K562 (cell line): ENCODE data around the gene WNT8A. TPM values are rescaled to one million over a fixed set of nuclear protein-coding genes. Genes with fewer than 3 reads are reported as not detected.
"Not testable (repeated sequence)": the region's sequence is repeated elsewhere in the genome, so short reads cannot be mapped to it uniquely, and the experiment has no call there.

Source experiments
- ATAC-seq: fragments of 200-7000 bp; cut with Tn5 transposase; 3 replicates; pipeline ENCODE4 v1.9.1; 2020; ENCODE audit warnings: moderate library complexity
- BruUV-seq: library from RNA; stranded (reverse); fragments of 400-500 nt; replicated peaks from 2 replicates; lab custom pipeline; 2021; lab: Mats Ljungman, UMichigan
- CTCF ChIA-PET: fragments of 300-600 bp; formaldehyde crosslinking; extraction: SDS; loops from one replicate; lab custom pipeline; 2021; ENCODE audit warnings: low intra/inter-chr PET ratio; lab: Yijun Ruan, JAX
- POLR2A ChIA-PET: fragments of 300-600, 350-650 bp; sonication (Branson Sonifier 250); formaldehyde crosslinking; extraction: SDS; loops from one replicate; lab custom pipeline; 2021; ENCODE audit warnings: antibody characterized with exemption, inconsistent platforms; lab: Yijun Ruan, JAX
- DNase-seq, 4 experiments: peaks; one replicate each; pipeline versions ENCODE4 v3.0.0 to v3.0.0-alpha.2; 2011 to 2018; ENCODE audit warnings: low spot score in 3 of 4, mixed read lengths in 3 of 4; ENCODE audit errors: extremely low read depth in 1 of 4
- FAIRE-seq: peaks from 2 replicates; lab custom pipeline; 2011; peaks lifted over from hg19 to GRCh38; lab: Jason Lieb, UNC
- H2AFZ ChIP-seq: 2 replicates; pipeline ENCODE4 v1.6.0; 2011; ENCODE audit warnings: low read depth, low read length, control low read depth, inconsistent platforms
- H3K27ac ChIP-seq: fragments of 200-600 bp; 3 replicates; pipeline ENCODE4 v1.8.0; 2011; ENCODE audit warnings: low read depth, mild to moderate bottlenecking, control low read depth, inconsistent platforms, low read length, moderate library complexity, mixed read lengths; ENCODE audit errors: extremely low read depth
- H3K27me3 ChIP-seq, 2 experiments: fragments of 300-600 bp in 1 of 2; 2 replicates in 1 of 2; 3 replicates in 1 of 2; pipeline versions ENCODE4 v1.6.0 to v1.8.0; 2011; ENCODE audit warnings: inconsistent platforms in 2 of 2, low read length in 2 of 2, mild to moderate bottlenecking in 1 of 2, mixed read lengths in 1 of 2, moderate library complexity in 1 of 2; ENCODE audit not compliant: control insufficient read depth in 2 of 2, insufficient read depth in 2 of 2
- H3K36me3 ChIP-seq: fragments of 300-600 bp; 3 replicates; pipeline ENCODE4 v1.8.0; 2011; ENCODE audit warnings: mild to moderate bottlenecking, low read length, inconsistent platforms; ENCODE audit not compliant: control insufficient read depth, insufficient read depth
- H3K4me1 ChIP-seq, 2 experiments: fragments of 200-600 bp in 1 of 2; replicated peaks in 1 of 2; 2 replicates in 1 of 2; 3 replicates in 1 of 2; pipeline versions ENCODE4 v1.5.1 to v1.8.0; 2011; ENCODE audit warnings: inconsistent platforms in 2 of 2, low read length in 2 of 2, mild to moderate bottlenecking in 1 of 2, mixed read lengths in 1 of 2, moderate library complexity in 1 of 2; ENCODE audit not compliant: control insufficient read depth in 2 of 2, insufficient read depth in 2 of 2
- H3K4me2 ChIP-seq: 2 replicates; pipeline ENCODE4 v1.6.1; 2011; ENCODE audit warnings: low read length, control low read depth, inconsistent platforms, mixed read lengths; ENCODE audit not compliant: insufficient read depth
- H3K4me3 ChIP-seq: fragments of 200-600 bp; sonication (generic), shearing (Covaris generic); 2 replicates; pipeline ENCODE4 v1.5.1; 2016; ENCODE audit warnings: control low read depth, inconsistent platforms
- H3K79me2 ChIP-seq: fragments of 200-600 bp; 3 replicates; pipeline ENCODE4 v1.8.0; 2011; ENCODE audit warnings: low read length, inconsistent platforms; ENCODE audit not compliant: control insufficient read depth, insufficient read depth
- H3K9ac ChIP-seq, 2 experiments: 2 replicates each; pipeline versions ENCODE4 v1.6.0 to v1.6.1; 2011; ENCODE audit warnings: low read depth in 2 of 2, low read length in 2 of 2, control low read depth in 1 of 2, inconsistent platforms in 1 of 2, mild to moderate bottlenecking in 1 of 2, mixed read lengths in 1 of 2; ENCODE audit not compliant: insufficient read depth in 1 of 2
- H3K9me1 ChIP-seq: one replicate; pipeline ENCODE4 v1.6.0; 2011; ENCODE audit warnings: inconsistent platforms, mild to moderate bottlenecking, low read length, moderate library complexity; ENCODE audit not compliant: control insufficient read depth, insufficient read depth
- H3K9me3 ChIP-seq: replicated peaks from 2 replicates; pipeline ENCODE4 v1.5.1; 2011; ENCODE audit warnings: low read depth, low read length, inconsistent platforms; ENCODE audit not compliant: control insufficient read depth, insufficient read depth
- H4K20me1 ChIP-seq: replicated peaks from 2 replicates; pipeline ENCODE4 v1.6.1; 2011; ENCODE audit warnings: low read length, inconsistent platforms, mixed read lengths; ENCODE audit not compliant: control insufficient read depth, insufficient read depth
- C11orf30 ChIP-seq: fragments of 450-650 bp; IDR thresholded peaks from 2 replicates; pipeline ENCODE4 v1.6.1; 2016; ENCODE audit warnings: low read depth, mild to moderate bottlenecking
- MAFF ChIP-seq: IDR thresholded peaks from 2 replicates; pipeline ENCODE4 v1.6.1; 2012; ENCODE audit warnings: low read length, improper control_type of control experiment
- MAFG ChIP-seq: fragments of 450-650 bp; conservative IDR thresholded peaks from 2 replicates; pipeline ENCODE4 v1.6.1; 2016; ENCODE audit warnings: missing genetic modification characterization, missing compliant biosample characterization
- MAFK ChIP-seq: IDR thresholded peaks from 2 replicates; pipeline ENCODE4 v1.6.1; 2011; ENCODE audit warnings: low read length, improper control_type of control experiment
- MIER1 ChIP-seq: fragments of 450-650 bp; IDR thresholded peaks from 2 replicates; pipeline ENCODE4 v1.6.1; 2016; ENCODE audit warnings: antibody characterized with exemption, mild to moderate bottlenecking, low read depth
- RNF2 ChIP-seq: sonication (generic); IDR thresholded peaks from 2 replicates; pipeline ENCODE4 v1.6.1; 2016
- SREBF2 ChIP-seq: sonication (generic); formaldehyde crosslinking; IDR thresholded peaks from 2 replicates; pipeline ENCODE4 v1.4.0; 2020; ENCODE audit warnings: mild to moderate bottlenecking, missing genetic modification reagents
- ZNF121 ChIP-seq: sonication (generic); formaldehyde crosslinking; conservative IDR thresholded peaks from 2 replicates; pipeline ENCODE4 v1.8.0; 2022; ENCODE audit warnings: missing genetic modification reagents
- ZNF316 ChIP-seq: fragments of 450-650 bp; IDR thresholded peaks from 2 replicates; pipeline ENCODE4 v1.6.1; 2016
- WGBS: fragments of 100-300 bp; shearing (Covaris generic); methylation state at CpG from one replicate; pipeline ENCODE4 v1.1.6; 2016; ENCODE audit warnings: low coverage, mixed read lengths; ENCODE audit not compliant: insufficient coverage; ENCODE audit errors: missing lambda C conversion rate; 5-methylcytosine and 5-hydroxymethylcytosine counted together
- in situ Hi-C: fragments of 300-500 bp; cut with MboI; formaldehyde crosslinking; loops from 4 replicates; pipeline ENCODE4 v1.15.0; 2018; ENCODE audit warnings: inconsistent platforms, mixed read lengths
- intact Hi-C: fragments of 100-400 bp; cut with micrococcal nuclease; formaldehyde crosslinking; loops from 2 replicates; pipeline ENCODE4 v1.14.2; 2022
- polyA plus RNA-seq, 8 experiments: library from polyadenylated mRNA; depleted of rRNA in 4 of 8; stranded (reverse) in 5 of 8; unstranded in 3 of 8; fragments of >200 nt; fragmentation: Nextera tagmentation in 2 of 8; fragmentation: Illumina TruSeq in 1 of 8; extraction: Ambion mirVana in 2 of 8; extraction: Trizol in 1 of 8; gene quantifications; 2 replicates each; pipeline versions ENCODE4 v1.2.1 to v1.2.3, GENCODE V29; 2011 to 2014; ENCODE audit warnings: inconsistent platforms in 1 of 8, missing spikeins in 1 of 8
- total RNA-seq, 7 experiments: library from RNA; depleted of rRNA in 6 of 7; stranded (reverse); fragments of >200 nt in 6 of 7; fragmentation: Illumina TruSeq in 2 of 7; extraction: Trizol in 2 of 7; gene quantifications; 2 replicates each; pipeline versions ENCODE4 v1.2.1 to v1.2.3, GENCODE V29; 2011 to 2021; ENCODE audit warnings: low replicate concordance in 1 of 7
- TF ChIP-seq, protein P1 (sequence below): fragments of 250-450 bp; sonication (Bioruptor Pico); IDR thresholded peaks from 2 replicates; pipeline ENCODE4 v1.8.0; 2021; ENCODE audit warnings: moderate library complexity, mild to moderate bottlenecking, inconsistent platforms
- TF ChIP-seq, protein P2 (sequence below), 2 experiments: fragments of 450-650 bp in 1 of 2; sonication (generic) in 1 of 2; formaldehyde crosslinking; conservative IDR thresholded peaks; 2 replicates each; pipeline versions ENCODE4 v1.4.0 to v1.8.1; 2020 to 2022; ENCODE audit warnings: mild to moderate bottlenecking in 1 of 2, missing genetic modification reagents in 1 of 2

Gene WNT8A
- total and polyA plus RNA-seq, 9 of the 15 experiments (the other 6 are each of a cell fraction or from before 2014, with no cell fraction given) = not detected

DNA sequence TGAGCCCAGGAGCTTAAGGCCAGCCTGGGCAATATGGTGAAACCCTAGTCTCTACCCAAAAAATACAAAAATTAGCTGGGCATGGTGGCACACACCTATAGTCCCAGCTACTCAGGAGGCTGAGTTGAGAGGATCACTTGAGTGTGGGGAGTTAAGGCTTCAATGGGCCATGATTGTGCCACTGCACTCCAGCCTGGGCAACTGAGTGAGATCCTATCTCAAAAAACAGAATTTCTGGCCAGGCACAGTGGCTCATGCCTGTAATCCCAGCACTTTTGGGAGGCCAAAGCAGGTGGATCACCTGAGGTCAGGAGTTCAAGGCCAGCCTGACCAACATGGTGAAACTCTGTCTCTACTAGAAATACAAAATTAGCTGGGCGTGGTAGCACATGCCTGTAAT is 31.1 kb upstream of the WNT8A start:
- not testable (repeated sequence) for H3K4me3 ChIP-seq, H3K27me3 ChIP-seq, ATAC-seq, FAIRE-seq, H3K79me2 ChIP-seq, H3K27ac ChIP-seq, BruUV-seq
- POLR2A ChIA-PET = interaction anchor here (0.6 to 0.7 kb wide), 2 partner anchors 8 to 716 kb away, joined by 3 read pairs; no protein-coding TSS in a partner anchor
- TF ChIP-seq ZNF121 (CRISPR knock-in tag) = peak; percentile 65
- TF ChIP-seq, all 486 proteins: peak for 1; not testable (repeated sequence) for 485
- intact Hi-C loops, H3K4me2 ChIP-seq, H4K20me1 ChIP-seq, H3K9ac ChIP-seq, H2AFZ ChIP-seq, CTCF ChIA-PET, H3K9me3 ChIP-seq, in situ Hi-C loops, H3K9me1 ChIP-seq, DNase-seq, H3K36me3 ChIP-seq: not testable (repeated sequence)
- peaks cover 6 to 11% of the 10 kb centered on the region in 2 experiments; a peak in 4 of 5 replicates for H3K4me1 ChIP-seq
- 71% methylated on average over 1 of the region's 1 CpG for WGBS

DNA sequence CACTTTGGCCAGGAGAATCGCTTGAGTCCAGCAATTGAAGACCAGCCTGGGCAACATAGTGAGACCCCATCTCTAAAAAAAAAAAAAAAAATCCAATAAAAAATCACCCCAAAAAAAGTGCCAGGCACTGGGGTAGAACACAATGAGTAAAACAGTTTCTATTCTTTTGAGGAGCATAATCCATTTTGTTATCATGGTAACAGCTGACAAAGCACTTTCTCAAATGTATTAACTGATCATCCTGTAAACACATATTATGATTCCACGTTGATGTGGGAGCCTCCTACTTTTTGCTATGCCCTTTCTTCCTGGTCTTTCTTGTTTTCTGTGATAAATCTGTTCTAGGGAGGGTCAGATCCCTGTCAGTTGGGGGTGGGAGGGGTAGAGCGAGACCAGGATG is 30.3 kb upstream of the WNT8A start:
- CTCF ChIA-PET = no interaction called here
- FAIRE-seq = no peak
- no peak overlapping the region for H2AFZ ChIP-seq
- no peaks in the 10 kb centered on the region for H3K9me3 ChIP-seq
- peak; percentile 94 for TF ChIP-seq ZNF316
- TF ChIP-seq C11orf30 = peak; percentile 90
- TF ChIP-seq MAFG (tag) = peak; percentile 88
- no peak for TF ChIP-seq MIER1
- TF ChIP-seq, protein P1, sequence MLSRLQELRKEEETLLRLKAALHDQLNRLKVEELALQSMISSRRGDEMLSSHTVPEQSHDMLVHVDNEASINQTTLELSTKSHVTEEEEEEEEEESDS = no peak
- TF ChIP-seq MAFF = peak; percentile 78
- TF ChIP-seq, protein P2, sequence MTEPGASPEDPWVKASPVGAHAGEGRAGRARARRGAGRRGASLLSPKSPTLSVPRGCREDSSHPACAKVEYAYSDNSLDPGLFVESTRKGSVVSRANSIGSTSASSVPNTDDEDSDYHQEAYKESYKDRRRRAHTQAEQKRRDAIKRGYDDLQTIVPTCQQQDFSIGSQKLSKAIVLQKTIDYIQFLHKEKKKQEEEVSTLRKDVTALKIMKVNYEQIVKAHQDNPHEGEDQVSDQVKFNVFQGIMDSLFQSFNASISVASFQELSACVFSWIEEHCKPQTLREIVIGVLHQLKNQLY (CRISPR knock-in tag; conservative IDR thresholded peaks at IDR 0.05) = no peak
- no peak for TF ChIP-seq SREBF2
- peak; percentile 77 for TF ChIP-seq MAFK
- no peak for TF ChIP-seq RNF2
- no TSS peak for BruUV-seq
- no peaks in the 10 kb centered on the region for H3K27me3 ChIP-seq
- H3K36me3 ChIP-seq = no peaks in the 10 kb centered on the region
- ATAC-seq = no peak
- H3K4me1 ChIP-seq = peaks cover 6 to 11% of the 10 kb centered on the region in 2 experiments; a peak in 4 of 5 replicates
- POLR2A ChIA-PET = no interaction called here
- DNase-seq = no peak
- WGBS = 12% methylated on average over 3 of the region's 3 CpGs
- intact Hi-C loops (no loop called here), in situ Hi-C loops (no loop called here)
- no peaks in the 10 kb centered on the region for H4K20me1 ChIP-seq
- no peaks in the 10 kb centered on the region for H3K9me1 ChIP-seq
- H3K27ac ChIP-seq = no peak overlapping the region
- H3K4me3 ChIP-seq = no peak overlapping the region
- H3K9ac ChIP-seq = no peak overlapping the region
- H3K79me2 ChIP-seq = no peaks in the 10 kb centered on the region
- H3K4me2 ChIP-seq = no peak overlapping the region
